ENCODE measurements around the gene RBPJ. TPM values are rescaled to one million over a fixed set of nuclear protein-coding genes. Genes with fewer than 3 reads are reported as not detected.

The RBPJ gene
- total RNA-seq, 6 experiments from 2014 or later: 12.0 to 29.3 (median 19.6) TPM

DNA sequence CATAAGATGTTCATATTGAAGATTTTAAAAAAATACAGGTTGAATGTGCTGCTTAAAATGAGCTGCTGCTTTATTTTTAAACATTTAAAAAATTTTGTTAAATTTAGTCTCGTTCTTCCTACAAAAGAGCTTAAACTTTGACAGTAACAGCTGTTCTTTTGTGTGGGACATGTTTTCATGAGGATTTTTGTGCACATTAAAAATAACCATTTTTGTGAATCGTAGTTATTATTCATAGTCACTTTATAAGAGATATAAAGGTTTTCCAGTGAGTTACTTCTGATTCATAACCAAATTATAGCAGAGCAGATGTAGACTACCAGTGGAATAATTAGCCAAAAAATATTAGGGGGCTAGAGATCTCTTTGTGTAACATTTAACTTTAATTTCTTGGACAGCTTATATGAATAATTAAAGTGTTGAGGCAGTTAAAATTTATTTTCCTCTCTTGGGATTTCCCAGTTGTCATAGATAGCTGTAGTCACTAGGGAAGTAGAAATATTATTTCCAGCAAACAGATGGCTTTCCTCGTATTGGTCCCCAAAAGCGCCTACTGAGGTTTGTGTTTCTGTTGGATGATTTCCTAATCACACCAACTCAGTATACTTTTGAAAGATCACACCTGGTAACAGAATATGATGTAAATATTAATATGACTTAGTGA is 24.2 kb downstream of the RBPJ start:
- no peaks in the 10 kb centered on the region for H3K4me1 ChIP-seq
- H3K9me3 ChIP-seq: no peaks in the 10 kb centered on the region
- ATAC-seq (no peak), DNase-seq (no peak)
- intact Hi-C loops (cut with DNase I): no loop called here
- no peaks in the 10 kb centered on the region for H3K36me3 ChIP-seq
- H3K27me3 ChIP-seq: no peaks in the 10 kb centered on the region
- H3K4me3 ChIP-seq: no peak overlapping the region
- H3K27ac ChIP-seq: no peak overlapping the region
- TF ChIP-seq, protein P1, sequence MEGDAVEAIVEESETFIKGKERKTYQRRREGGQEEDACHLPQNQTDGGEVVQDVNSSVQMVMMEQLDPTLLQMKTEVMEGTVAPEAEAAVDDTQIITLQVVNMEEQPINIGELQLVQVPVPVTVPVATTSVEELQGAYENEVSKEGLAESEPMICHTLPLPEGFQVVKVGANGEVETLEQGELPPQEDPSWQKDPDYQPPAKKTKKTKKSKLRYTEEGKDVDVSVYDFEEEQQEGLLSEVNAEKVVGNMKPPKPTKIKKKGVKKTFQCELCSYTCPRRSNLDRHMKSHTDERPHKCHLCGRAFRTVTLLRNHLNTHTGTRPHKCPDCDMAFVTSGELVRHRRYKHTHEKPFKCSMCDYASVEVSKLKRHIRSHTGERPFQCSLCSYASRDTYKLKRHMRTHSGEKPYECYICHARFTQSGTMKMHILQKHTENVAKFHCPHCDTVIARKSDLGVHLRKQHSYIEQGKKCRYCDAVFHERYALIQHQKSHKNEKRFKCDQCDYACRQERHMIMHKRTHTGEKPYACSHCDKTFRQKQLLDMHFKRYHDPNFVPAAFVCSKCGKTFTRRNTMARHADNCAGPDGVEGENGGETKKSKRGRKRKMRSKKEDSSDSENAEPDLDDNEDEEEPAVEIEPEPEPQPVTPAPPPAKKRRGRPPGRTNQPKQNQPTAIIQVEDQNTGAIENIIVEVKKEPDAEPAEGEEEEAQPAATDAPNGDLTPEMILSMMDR (IDR thresholded peaks at IDR 0.05): no peak
- no peak for TF ChIP-seq POLR2A (IDR thresholded peaks at IDR 0.05)
- WGBS (ENCODE audit: insufficient coverage, low coverage, low lambda C conversion rate, missing lambda C conversion rate): 75% methylated on average over 4 of the region's 4 CpGs

DNA sequence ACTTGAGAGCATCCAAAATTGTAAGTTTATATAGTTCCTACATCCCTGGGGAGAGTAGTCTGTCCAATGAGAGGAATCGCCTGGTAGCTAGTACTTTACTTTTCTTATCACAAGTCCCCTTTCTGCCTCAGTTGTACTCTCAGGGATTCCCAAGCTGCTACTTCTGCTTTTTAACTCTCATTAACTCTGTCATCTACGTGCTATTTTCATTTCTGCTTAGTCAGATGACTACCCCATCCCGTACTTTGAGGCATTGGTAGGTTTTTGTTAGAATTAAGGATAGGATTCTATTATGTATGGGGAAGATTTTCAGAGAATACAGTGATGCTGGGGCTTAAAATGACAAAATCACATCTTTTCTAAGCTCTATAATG is 24.7 kb downstream of the RBPJ start:
- TF ChIP-seq, protein P1 (IDR thresholded peaks at IDR 0.05): no peak
- no peak for TF ChIP-seq POLR2A (IDR thresholded peaks at IDR 0.05)
- H3K4me1 ChIP-seq: no peaks in the 10 kb centered on the region

DNA sequence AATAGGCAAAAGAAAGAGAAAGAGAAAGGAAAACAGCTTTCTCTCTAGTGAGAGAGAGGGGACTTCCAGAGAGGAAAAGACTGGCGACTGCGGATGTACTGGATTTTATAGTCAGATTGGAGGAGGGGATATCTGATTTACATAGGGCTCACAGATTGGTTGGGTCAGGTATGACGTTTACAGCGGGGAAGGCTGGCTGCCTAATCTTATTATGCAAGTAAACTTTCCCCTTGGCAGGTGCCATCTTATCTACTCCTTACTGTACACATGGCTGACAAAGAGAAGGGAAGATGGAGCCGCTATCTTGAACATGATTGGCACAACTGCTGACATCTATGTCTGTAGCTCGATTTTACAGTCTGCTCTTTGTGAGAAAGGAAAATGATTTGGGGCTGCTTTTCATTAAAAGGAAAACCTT is 25.4 kb downstream of the RBPJ start:
- ATAC-seq: peak; percentile 47 to 68 (median 53)
- intact Hi-C loops (cut with DNase I): no loop called here
- Histone ChIP-seq H3K4me3 (no peak overlapping the region), H3K27ac (no peak overlapping the region), H3K4me1 (no peaks in the 10 kb centered on the region), H3K27me3 (no peaks in the 10 kb centered on the region), H3K36me3 (no peaks in the 10 kb centered on the region), H3K9me3 (no peaks in the 10 kb centered on the region)
- WGBS (ENCODE audit: insufficient coverage, low coverage, low lambda C conversion rate, missing lambda C conversion rate): 69% methylated on average over 6 of the region's 6 CpGs
- DNase-seq: no peak
- peak; percentile 42 for TF ChIP-seq POLR2A (IDR thresholded peaks at IDR 0.05)
- TF ChIP-seq, protein P1 (IDR thresholded peaks at IDR 0.05): no peak

More for the DNA sequence above, 24.7 kb downstream of the RBPJ start:
- H3K27ac ChIP-seq: no peak overlapping the region
- H3K9me3 ChIP-seq: no peaks in the 10 kb centered on the region
- no peak for ATAC-seq
- intact Hi-C loops (cut with DNase I): no loop called here
- H3K4me3 ChIP-seq: no peak overlapping the region
- no peak for DNase-seq
- H3K27me3 ChIP-seq: no peaks in the 10 kb centered on the region
- WGBS (ENCODE audit: insufficient coverage, low coverage, low lambda C conversion rate, missing lambda C conversion rate): 48% methylated on average over 3 of the region's 3 CpGs
- no peaks in the 10 kb centered on the region for H3K36me3 ChIP-seq

DNA sequence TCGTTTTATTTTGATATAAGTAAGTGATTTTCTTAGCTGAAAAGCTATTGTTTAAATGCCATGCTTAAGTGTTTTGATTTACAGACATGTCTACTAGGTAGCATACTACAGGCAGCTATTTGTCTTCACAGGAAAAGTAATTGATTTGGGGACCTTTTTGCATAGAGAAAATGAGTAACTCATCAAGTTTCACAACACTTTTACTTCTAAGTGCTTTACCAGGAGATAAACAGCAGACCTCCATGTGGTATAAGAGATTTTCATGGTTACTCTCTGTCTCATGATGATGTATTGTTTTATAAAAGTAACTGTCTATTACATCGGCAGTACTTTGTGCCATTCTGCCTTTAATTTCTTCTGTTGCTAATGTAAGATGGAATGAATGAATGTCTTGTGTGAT is 28.7 kb downstream of the RBPJ start:
- intact Hi-C loops (cut with DNase I): no loop called here
- no peak for TF ChIP-seq POLR2A (IDR thresholded peaks at IDR 0.05)
- TF ChIP-seq, protein P1 (IDR thresholded peaks at IDR 0.05): no peak

More for the DNA sequence above, 28.7 kb downstream of the RBPJ start:
- H3K27ac ChIP-seq: no peak overlapping the region
- no peaks in the 10 kb centered on the region for H3K27me3 ChIP-seq
- DNase-seq: no peak
- H3K9me3 ChIP-seq: no peaks in the 10 kb centered on the region
- 64% methylated on average over 2 of the region's 2 CpGs for WGBS (ENCODE audit: insufficient coverage, low coverage, low lambda C conversion rate, missing lambda C conversion rate)
- no peak overlapping the region for H3K4me3 ChIP-seq
- ATAC-seq: no peak
- peaks cover 0 to 2% (median 0%) of the 10 kb centered on the region in 4 donors for H3K4me1 ChIP-seq
- no peaks in the 10 kb centered on the region for H3K36me3 ChIP-seq
